ENCODE results near the gene CAV2. TPM values are rescaled to one million over a fixed set of nuclear protein-coding genes. Genes with fewer than 3 reads are reported as not detected.

The CAV2 gene
- total RNA-seq, 1 donor from 2014 or later, result not detected

GRCh38 chr7:116522247-116522646 is 22.7 kb downstream of the CAV2 start:
- intact Hi-C loops (cut with micrococcal nuclease), result no loop called here

- intact Hi-C loops (cut with micrococcal nuclease), result loop anchor here (1.0 to 2.0 kb wide), 2 partner anchors 13 to 24 kb away; no protein-coding TSS in a partner anchor
These were observed 24.7 kb downstream of the CAV2 start for GRCh38 chr7:116524221-116524608.

GRCh38 chr7:116524609-116525297 is 25.2 kb downstream of the CAV2 start, which contains the start of gene CAV1:
TSS of gene CAV1 (plus strand) at chr7:116525036. CDS start at chr7:116525063, 27 bp downstream.
- intact Hi-C loops (cut with micrococcal nuclease), result loop anchor here (1.0 to 5.0 kb wide), 3 partner anchors 14 to 338 kb away; partner anchors contain the start of gene CAPZA2

- intact Hi-C loops (cut with micrococcal nuclease), result loop anchor here (2.0 to 5.0 kb wide), 2 partner anchors 15 to 337 kb away; partner anchors contain the start of gene CAPZA2
These were observed 25.9 kb downstream of the CAV2 start for GRCh38 chr7:116525298-116525912.

- intact Hi-C loops (cut with micrococcal nuclease), result loop anchor here (1.0 to 5.0 kb wide), 8 partner anchors 15 to 388 kb away; partner anchors contain the start of gene CAPZA2
These were observed 26.6 kb downstream of the CAV2 start for GRCh38 chr7:116525913-116526861.

GRCh38 chr7:116526897-116527296 is 27.4 kb downstream of the CAV2 start:
- intact Hi-C loops (cut with micrococcal nuclease), result loop anchor here (1.0 to 5.0 kb wide), 7 partner anchors 62 to 389 kb away; partner anchors contain the start of gene CAPZA2

- intact Hi-C loops (cut with micrococcal nuclease), result loop anchor here (2.0 to 5.0 kb wide), 3 partner anchors 61 to 335 kb away; partner anchors contain the start of gene CAPZA2
These were observed 28.0 kb downstream of the CAV2 start for GRCh38 chr7:116527521-116527920.

- intact Hi-C loops (cut with micrococcal nuclease), result loop anchor here (5.0 kb wide), 1 partner anchor 334 kb away; the partner anchor contains the start of gene CAPZA2
These were observed 28.7 kb downstream of the CAV2 start for GRCh38 chr7:116528008-116528789.

GRCh38 chr7:116529250-116529649 is 29.7 kb downstream of the CAV2 start:
- intact Hi-C loops (cut with micrococcal nuclease), result loop anchor here (5.0 kb wide), 1 partner anchor 333 kb away; the partner anchor contains the start of gene CAPZA2

- intact Hi-C loops (cut with micrococcal nuclease), result no loop called here
These were observed 30.7 kb downstream of the CAV2 start for GRCh38 chr7:116530107-116530820.

GRCh38 chr7:116532102-116532688 is 32.7 kb downstream of the CAV2 start:
- intact Hi-C loops (cut with micrococcal nuclease), result no loop called here

GRCh38 chr7:116534790-116535189 is 35.3 kb downstream of the CAV2 start:
- intact Hi-C loops (cut with micrococcal nuclease), result no loop called here

- intact Hi-C loops (cut with micrococcal nuclease), result no loop called here
These were observed 35.9 kb downstream of the CAV2 start for GRCh38 chr7:116535416-116535815.

- intact Hi-C loops (cut with micrococcal nuclease), result no loop called here
These were observed 38.6 kb downstream of the CAV2 start for GRCh38 chr7:116538138-116538537.

- intact Hi-C loops (cut with micrococcal nuclease), result no loop called here
These were observed 40.3 kb downstream of the CAV2 start for GRCh38 chr7:116539879-116540278.

- intact Hi-C loops (cut with micrococcal nuclease), result no loop called here
These were observed 41.2 kb downstream of the CAV2 start for GRCh38 chr7:116540743-116541142.

- intact Hi-C loops (cut with micrococcal nuclease), result no loop called here
These were observed 42.4 kb downstream of the CAV2 start for GRCh38 chr7:116541951-116542350.

- intact Hi-C loops (cut with micrococcal nuclease), result no loop called here
These were observed 43.1 kb downstream of the CAV2 start for GRCh38 chr7:116542618-116543017.

GRCh38 chr7:116543664-116544063 is 44.1 kb downstream of the CAV2 start:
- intact Hi-C loops (cut with micrococcal nuclease), result no loop called here
